Fibroblast of villous mesenchyme (primary cell): Measurements from ENCODE around the gene TBC1D22B. TPM values are rescaled to one million over a fixed set of nuclear protein-coding genes. Genes with fewer than 3 reads are reported as not detected.

Source experiments
- DNase-seq: peaks from one replicate; pipeline ENCODE4 v3.0.0-alpha.2; 2010; ENCODE audit warnings: low read depth
- H3K4me3 ChIP-seq: 2 replicates; pipeline ENCODE4 v1.5.1; 2011; ENCODE audit warnings: low read depth, mild to moderate bottlenecking, low read length
- CTCF ChIP-seq: IDR thresholded peaks from 2 replicates; pipeline ENCODE4 v1.5.1; 2012; ENCODE audit warnings: low read depth, mild to moderate bottlenecking, low read length; ENCODE audit not compliant: insufficient read depth
- total RNA-seq: library from RNA; depleted of rRNA; stranded (reverse); fragments of >200 nt; gene quantifications from 2 replicates; pipeline ENCODE4 v1.2.3, GENCODE V29; 2012

TBC1D22B gene
- total RNA-seq, 1 donor, result 10.8 TPM

- no peak for TF ChIP-seq CTCF
- no peak overlapping the region for H3K4me3 ChIP-seq
- DNase-seq, result no peak
Measured at GRCh38 chr6:37238381-37238780, 19.2 kb upstream of the TBC1D22B start.

- DNase-seq, result peak; percentile 71
- H3K4me3 ChIP-seq, result no peak overlapping the region
- no peak for TF ChIP-seq CTCF
Measured at GRCh38 chr6:37239526-37239925, 18.0 kb upstream of the TBC1D22B start.

- H3K4me3 ChIP-seq, result no peak overlapping the region
- no peak for TF ChIP-seq CTCF
- DNase-seq, result peak; percentile 96
Measured at GRCh38 chr6:37239950-37240713, 17.4 kb upstream of the TBC1D22B start.

GRCh38 chr6:37241131-37241530, 16.4 kb upstream of the TBC1D22B start:
- TF ChIP-seq CTCF, result no peak

GRCh38 chr6:37241775-37242428, 15.7 kb upstream of the TBC1D22B start:
- DNase-seq, result no peak
- no peak for TF ChIP-seq CTCF
- no peak overlapping the region for H3K4me3 ChIP-seq

More at GRCh38 chr6:37241131-37241530, 16.4 kb upstream of the TBC1D22B start:
- no peak overlapping the region for H3K4me3 ChIP-seq
- no peak for DNase-seq

GRCh38 chr6:37242429-37243052, 15.0 kb upstream of the TBC1D22B start:
- TF ChIP-seq CTCF, result no peak
- H3K4me3 ChIP-seq, result no peak overlapping the region

More at GRCh38 chr6:37242429-37243052, 15.0 kb upstream of the TBC1D22B start:
- DNase-seq, result peak; percentile 99
